HepG2 (cell line): ENCODE data around the gene COBL. TPM values are rescaled to one million over a fixed set of nuclear protein-coding genes. Genes with fewer than 3 reads are reported as not detected.
A peak's percentile ranks its signal among the peaks of the same experiment; 100 is the strongest.

Source experiments
- ASH2L ChIP-seq: fragments of 300-600, 200-600 bp; sonication (generic); IDR thresholded peaks from 2 replicates; pipeline ENCODE4 v1.7.0; 2017; ENCODE audit warnings: low read depth, mild to moderate bottlenecking, moderate library complexity, mixed read lengths, low read length; ENCODE audit not compliant: insufficient read length
- BRD4 ChIP-seq: sonication (generic); formaldehyde crosslinking; IDR thresholded peaks from 2 replicates; pipeline ENCODE4 v1.4.0; 2020; ENCODE audit warnings: missing genetic modification reagents
- GLI4 ChIP-seq: sonication (generic); formaldehyde crosslinking; IDR thresholded peaks from 2 replicates; pipeline ENCODE4 v1.5.1; 2020; ENCODE audit warnings: missing genetic modification reagents, mild to moderate bottlenecking, moderate library complexity, borderline replicate concordance
- KDM6A ChIP-seq: IDR thresholded peaks from 2 replicates; pipeline ENCODE4 v1.6.1; 2016; ENCODE audit warnings: low read depth
- NFRKB ChIP-seq: fragments of 450-650 bp; IDR thresholded peaks from 2 replicates; pipeline ENCODE4 v1.6.1; 2017
- SAP130 ChIP-seq: IDR thresholded peaks from 2 replicates; pipeline ENCODE4 v1.6.1; 2016; ENCODE audit warnings: low read depth
- SMC3 ChIP-seq: IDR thresholded peaks from 2 replicates; pipeline ENCODE4 v1.6.1; 2011; ENCODE audit warnings: low read length, improper control_type of control experiment
- SP2 ChIP-seq: sonication (generic); formaldehyde crosslinking; IDR thresholded peaks from 2 replicates; pipeline ENCODE4 v1.5.1; 2020; ENCODE audit warnings: mild to moderate bottlenecking, missing genetic modification reagents
- ZBTB1 ChIP-seq: sonication (generic); formaldehyde crosslinking; IDR thresholded peaks from 2 replicates; pipeline ENCODE4 v1.4.0; 2020; ENCODE audit warnings: missing genetic modification reagents, borderline replicate concordance
- ZMAT3 ChIP-seq: sonication (generic); formaldehyde crosslinking; conservative IDR thresholded peaks from 2 replicates; pipeline ENCODE4 v1.7.0; 2021; ENCODE audit warnings: missing genetic modification reagents
- ZNF12 ChIP-seq: sonication (generic); formaldehyde crosslinking; IDR thresholded peaks from 2 replicates; pipeline ENCODE4 v1.5.0; 2020; ENCODE audit warnings: missing genetic modification reagents
- ZNF136 ChIP-seq: sonication (generic); formaldehyde crosslinking; IDR thresholded peaks from 2 replicates; pipeline ENCODE4 v1.8.1; 2022; ENCODE audit warnings: low read depth, mild to moderate bottlenecking, moderate library complexity, missing genetic modification reagents
- ZNF232 ChIP-seq: sonication (generic); formaldehyde crosslinking; IDR thresholded peaks from 2 replicates; pipeline ENCODE4 v1.4.0; 2020; ENCODE audit warnings: missing genetic modification reagents, borderline replicate concordance
- ZNF34 ChIP-seq: sonication (generic); formaldehyde crosslinking; IDR thresholded peaks from 2 replicates; pipeline ENCODE4 v1.4.0; 2020; ENCODE audit warnings: mild to moderate bottlenecking, missing genetic modification reagents, borderline replicate concordance
- ZNF343 ChIP-seq: sonication (generic); formaldehyde crosslinking; IDR thresholded peaks from 2 replicates; pipeline ENCODE4 v1.4.0; 2020; ENCODE audit warnings: mild to moderate bottlenecking, missing genetic modification reagents
- ZNF543 ChIP-seq: sonication (generic); formaldehyde crosslinking; IDR thresholded peaks from 2 replicates; pipeline ENCODE4 v1.4.0; 2020; ENCODE audit warnings: mild to moderate bottlenecking, missing genetic modification reagents
- polyA plus RNA-seq, 8 experiments: library from polyadenylated mRNA; depleted of rRNA in 3 of 8; stranded (reverse) in 7 of 8; unstranded in 1 of 8; fragments of >200 nt; fragmentation: Illumina TruSeq in 4 of 8; extraction: Trizol in 4 of 8; gene quantifications; 2 replicates each; pipeline versions ENCODE4 v1.2.1 to v1.2.3, GENCODE V29; 2011 to 2016; ENCODE audit warnings: low read depth in 4 of 8, missing spikeins in 1 of 8, mixed read lengths in 1 of 8; ENCODE audit not compliant: insufficient read depth in 1 of 8
- total RNA-seq, 5 experiments: library from RNA; depleted of rRNA; stranded (reverse); fragments of >200 nt; fragmentation: Illumina TruSeq; extraction: Trizol; gene quantifications; 2 replicates each; pipeline ENCODE4 v1.2.3, GENCODE V29; 2016; ENCODE audit warnings: low read depth in 1 of 5
- TF ChIP-seq, protein P1 (sequence below): sonication (generic); formaldehyde crosslinking; IDR thresholded peaks from one replicate; pipeline ENCODE4 v1.5.1; 2020; ENCODE audit warnings: mild to moderate bottlenecking, missing genetic modification reagents; ENCODE audit errors: not compliant biosample characterization
- TF ChIP-seq, protein P2 (sequence below): sonication (generic); formaldehyde crosslinking; IDR thresholded peaks from 2 replicates; pipeline ENCODE4 v1.8.0; 2022; ENCODE audit warnings: missing genetic modification reagents, low read depth, mild to moderate bottlenecking, borderline replicate concordance
- TF ChIP-seq, protein P3 (sequence below): sonication (generic); formaldehyde crosslinking; IDR thresholded peaks from 2 replicates; pipeline ENCODE4 v1.5.0; 2020; ENCODE audit warnings: missing genetic modification reagents
- TF ChIP-seq, protein P4 (sequence below): sonication (generic); formaldehyde crosslinking; IDR thresholded peaks from 2 replicates; pipeline ENCODE4 v1.4.0; 2020; ENCODE audit warnings: missing genetic modification reagents, mild to moderate bottlenecking, borderline replicate concordance

COBL gene
- total and polyA plus RNA-seq, 2 of the 13 experiments (the other 11 are each of a cell fraction or from before 2014, with no cell fraction given) = 3.8 to 4.9 TPM

DNA sequence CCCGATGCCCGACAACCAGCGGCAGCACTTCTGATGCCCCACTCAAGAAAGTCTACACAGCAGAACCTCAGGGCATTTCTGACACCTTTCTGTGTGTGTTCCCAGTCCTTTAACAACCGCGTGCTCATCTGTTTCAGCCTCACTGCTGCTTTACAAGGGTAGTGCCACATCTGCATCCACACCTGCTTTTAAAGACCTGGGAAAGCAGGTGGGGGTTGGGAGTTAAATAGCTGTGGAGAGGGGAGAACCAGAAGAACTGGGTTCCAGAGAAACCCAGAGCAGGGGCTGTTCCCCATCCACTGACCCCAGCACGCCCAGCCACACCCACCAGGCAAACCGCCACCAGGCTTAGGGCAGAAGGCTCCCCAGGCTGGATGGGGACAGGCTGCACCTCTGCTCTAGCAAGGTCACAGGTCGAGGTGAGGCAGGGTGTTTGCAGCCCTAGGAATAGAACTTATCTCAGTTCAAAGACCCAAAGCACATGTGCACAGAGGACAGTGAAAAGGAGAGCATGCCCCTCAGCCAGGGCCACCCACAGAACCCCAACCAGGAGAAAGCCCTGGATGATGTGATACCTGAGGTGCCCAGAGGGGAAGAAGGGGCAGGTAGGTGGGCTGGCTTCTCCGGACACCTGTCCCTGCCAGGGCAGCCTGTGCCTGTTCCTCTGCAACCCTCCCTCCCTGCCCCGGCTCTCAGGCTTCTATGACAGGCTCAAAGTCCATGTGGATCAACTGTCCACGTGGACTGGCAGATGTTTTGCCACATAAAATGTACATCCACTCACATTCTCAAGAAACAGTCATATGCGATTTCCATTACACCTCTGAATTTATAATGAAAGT lies 51.3 kb downstream of the COBL start (continued):
- TF ChIP-seq ASH2L (peak; percentile 59), SAP130 (peak; percentile 81), SMC3 (no peak), NFRKB (no peak), ZBTB1 (no peak), ZNF343 (CRISPR knock-in tag) (no peak), ZNF136 (CRISPR knock-in tag) (no peak), ZNF34 (CRISPR knock-in tag) (no peak), ZMAT3 (CRISPR knock-in tag) (no peak), GLI4 (CRISPR knock-in tag) (no peak), SP2 (CRISPR knock-in tag) (no peak), ZNF232 (CRISPR knock-in tag) (no peak), ZNF12 (CRISPR knock-in tag) (no peak), BRD4 (CRISPR knock-in tag) (no peak), ZNF543 (no peak), KDM6A (CRISPR knock-in tag) (peak; percentile 64; the same call in 1 of the 2 replicates)
- TF ChIP-seq, protein P1, sequence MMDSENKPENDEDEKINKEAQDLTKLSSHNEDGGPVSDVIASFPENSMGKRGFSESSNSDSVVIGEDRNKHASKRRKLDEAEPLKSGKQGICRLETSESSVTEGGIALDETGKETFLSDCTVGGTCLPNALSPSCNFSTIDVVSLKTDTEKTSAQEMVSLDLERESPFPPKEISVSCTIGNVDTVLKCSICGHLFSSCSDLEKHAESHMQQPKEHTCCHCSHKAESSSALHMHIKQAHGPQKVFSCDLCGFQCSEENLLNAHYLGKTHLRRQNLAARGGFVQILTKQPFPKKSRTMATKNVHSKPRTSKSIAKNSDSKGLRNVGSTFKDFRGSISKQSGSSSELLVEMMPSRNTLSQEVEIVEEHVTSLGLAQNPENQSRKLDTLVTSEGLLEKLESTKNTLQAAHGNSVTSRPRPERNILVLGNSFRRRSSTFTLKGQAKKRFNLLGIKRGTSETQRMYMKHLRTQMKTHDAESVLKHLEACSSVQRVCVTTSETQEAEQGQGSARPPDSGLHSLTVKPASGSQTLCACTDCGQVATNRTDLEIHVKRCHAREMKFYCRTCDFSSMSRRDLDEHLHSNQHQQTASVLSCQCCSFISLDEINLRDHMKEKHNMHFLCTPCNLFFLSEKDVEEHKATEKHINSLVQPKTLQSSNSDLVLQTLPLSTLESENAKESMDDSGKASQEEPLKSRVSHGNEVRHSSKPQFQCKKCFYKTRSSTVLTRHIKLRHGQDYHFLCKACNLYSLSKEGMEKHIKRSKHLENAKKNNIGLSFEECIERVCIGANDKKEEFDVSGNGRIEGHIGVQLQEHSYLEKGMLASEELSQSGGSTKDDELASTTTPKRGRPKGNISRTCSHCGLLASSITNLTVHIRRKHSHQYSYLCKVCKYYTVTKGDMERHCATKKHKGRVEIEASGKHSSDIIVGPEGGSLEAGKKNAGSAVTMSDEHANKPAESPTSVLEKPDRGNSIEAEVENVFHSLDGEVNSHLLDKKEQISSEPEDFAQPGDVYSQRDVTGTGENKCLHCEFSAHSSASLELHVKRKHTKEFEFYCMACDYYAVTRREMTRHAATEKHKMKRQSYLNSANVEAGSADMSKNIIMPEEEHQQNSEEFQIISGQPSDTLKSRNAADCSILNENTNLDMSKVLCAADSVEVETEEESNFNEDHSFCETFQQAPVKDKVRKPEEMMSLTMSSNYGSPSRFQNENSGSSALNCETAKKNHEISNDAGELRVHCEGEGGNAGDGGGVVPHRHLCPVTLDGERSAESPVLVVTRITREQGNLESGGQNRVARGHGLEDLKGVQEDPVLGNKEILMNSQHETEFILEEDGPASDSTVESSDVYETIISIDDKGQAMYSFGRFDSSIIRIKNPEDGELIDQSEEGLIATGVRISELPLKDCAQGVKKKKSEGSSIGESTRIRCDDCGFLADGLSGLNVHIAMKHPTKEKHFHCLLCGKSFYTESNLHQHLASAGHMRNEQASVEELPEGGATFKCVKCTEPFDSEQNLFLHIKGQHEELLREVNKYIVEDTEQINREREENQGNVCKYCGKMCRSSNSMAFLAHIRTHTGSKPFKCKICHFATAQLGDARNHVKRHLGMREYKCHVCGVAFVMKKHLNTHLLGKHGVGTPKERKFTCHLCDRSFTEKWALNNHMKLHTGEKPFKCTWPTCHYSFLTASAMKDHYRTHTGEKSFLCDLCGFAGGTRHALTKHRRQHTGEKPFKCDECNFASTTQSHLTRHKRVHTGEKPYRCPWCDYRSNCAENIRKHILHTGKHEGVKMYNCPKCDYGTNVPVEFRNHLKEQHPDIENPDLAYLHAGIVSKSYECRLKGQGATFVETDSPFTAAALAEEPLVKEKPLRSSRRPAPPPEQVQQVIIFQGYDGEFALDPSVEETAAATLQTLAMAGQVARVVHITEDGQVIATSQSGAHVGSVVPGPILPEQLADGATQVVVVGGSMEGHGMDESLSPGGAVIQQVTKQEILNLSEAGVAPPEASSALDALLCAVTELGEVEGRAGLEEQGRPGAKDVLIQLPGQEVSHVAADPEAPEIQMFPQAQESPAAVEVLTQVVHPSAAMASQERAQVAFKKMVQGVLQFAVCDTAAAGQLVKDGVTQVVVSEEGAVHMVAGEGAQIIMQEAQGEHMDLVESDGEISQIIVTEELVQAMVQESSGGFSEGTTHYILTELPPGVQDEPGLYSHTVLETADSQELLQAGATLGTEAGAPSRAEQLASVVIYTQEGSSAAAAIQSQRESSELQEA = no peak
- TF ChIP-seq, protein P2, sequence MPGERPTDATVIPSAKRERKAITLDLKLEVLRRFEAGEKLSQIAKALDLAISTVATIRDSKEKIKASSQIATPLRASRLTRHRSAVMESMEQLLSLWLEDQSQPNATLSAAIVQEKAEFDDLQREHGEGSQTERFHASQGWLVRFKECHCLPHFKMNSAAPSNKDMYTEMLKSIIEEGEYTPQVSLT (CRISPR knock-in tag) = no peak
- TF ChIP-seq, protein P3, sequence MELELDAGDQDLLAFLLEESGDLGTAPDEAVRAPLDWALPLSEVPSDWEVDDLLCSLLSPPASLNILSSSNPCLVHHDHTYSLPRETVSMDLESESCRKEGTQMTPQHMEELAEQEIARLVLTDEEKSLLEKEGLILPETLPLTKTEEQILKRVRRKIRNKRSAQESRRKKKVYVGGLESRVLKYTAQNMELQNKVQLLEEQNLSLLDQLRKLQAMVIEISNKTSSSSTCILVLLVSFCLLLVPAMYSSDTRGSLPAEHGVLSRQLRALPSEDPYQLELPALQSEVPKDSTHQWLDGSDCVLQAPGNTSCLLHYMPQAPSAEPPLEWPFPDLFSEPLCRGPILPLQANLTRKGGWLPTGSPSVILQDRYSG (CRISPR knock-in tag) = no peak
- TF ChIP-seq, protein P4, sequence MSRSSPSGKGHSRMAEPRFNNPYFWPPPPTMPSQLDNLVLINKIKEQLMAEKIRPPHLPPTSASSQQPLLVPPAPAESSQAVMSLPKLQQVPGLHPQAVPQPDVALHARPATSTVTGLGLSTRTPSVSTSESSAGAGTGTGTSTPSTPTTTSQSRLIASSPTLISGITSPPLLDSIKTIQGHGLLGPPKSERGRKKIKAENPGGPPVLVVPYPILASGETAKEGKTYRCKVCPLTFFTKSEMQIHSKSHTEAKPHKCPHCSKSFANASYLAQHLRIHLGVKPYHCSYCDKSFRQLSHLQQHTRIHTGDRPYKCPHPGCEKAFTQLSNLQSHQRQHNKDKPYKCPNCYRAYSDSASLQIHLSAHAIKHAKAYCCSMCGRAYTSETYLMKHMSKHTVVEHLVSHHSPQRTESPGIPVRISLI (CRISPR knock-in tag) = no peak
